Heart left ventricle (tissue), 16 donors: ENCODE data around the gene MICAL3. TPM values are rescaled to one million over a fixed set of nuclear protein-coding genes. Genes with fewer than 3 reads are reported as not detected.
A peak's percentile ranks its signal among the peaks of the same experiment; 100 is the strongest.

ENCODE experiments used
- ATAC-seq, 4 donors: fragments of 200-7000 bp; cut with Tn5 transposase; one replicate each; pipeline ENCODE4 v1.9.1; 2020 to 2022; ENCODE audit warnings: moderate library complexity in 4 of 4, mild to moderate bottlenecking in 3 of 4, moderate number of reproducible peaks in 1 of 4
- DNase-seq, 5 donors: peaks; one replicate each; pipeline ENCODE4 v3.0.0-alpha.2; 2020
- H3K27ac ChIP-seq, 12 donors: fragments of 200-600 bp; sonication (generic) in 4 of 12; one replicate each; pipeline versions ENCODE4 v1.5.0 to v1.8.0; 2016 to 2022; ENCODE audit warnings: mild to moderate bottlenecking in 2 of 12
- H3K27me3 ChIP-seq, 9 donors: fragments of 200-600 bp; sonication (generic) in 2 of 9; one replicate each; pipeline versions ENCODE4 v1.5.1 to v1.8.0; 2016 to 2022; ENCODE audit warnings: mild to moderate bottlenecking in 3 of 9
- H3K36me3 ChIP-seq, 9 donors: fragments of 200-600 bp; sonication (generic) in 2 of 9; one replicate each; pipeline versions ENCODE4 v1.5.0 to v1.8.0; 2018 to 2022; ENCODE audit warnings: mild to moderate bottlenecking in 2 of 9
- H3K4me1 ChIP-seq, 12 donors: fragments of 200-600 bp; sonication (generic) in 4 of 12; one replicate each; pipeline versions ENCODE4 v1.5.0 to v1.8.0; 2016 to 2022; ENCODE audit warnings: mild to moderate bottlenecking in 3 of 12
- H3K4me3 ChIP-seq, 12 donors: fragments of 200-600 bp; sonication (generic) in 4 of 12; one replicate each; pipeline versions ENCODE4 v1.5.0 to v1.8.0; 2017 to 2022; ENCODE audit warnings: mild to moderate bottlenecking in 9 of 12, moderate library complexity in 4 of 12
- H3K9me3 ChIP-seq, 12 donors: fragments of 200-600 bp; sonication (generic) in 4 of 12; one replicate each; pipeline versions ENCODE4 v1.5.0 to v1.8.0; 2016 to 2022; ENCODE audit warnings: mild to moderate bottlenecking in 1 of 12
- CTCF ChIP-seq, 12 donors: fragments of 200-600 bp; sonication (generic) in 4 of 12; IDR thresholded peaks; one replicate each; pipeline versions ENCODE4 v1.5.0 to v1.8.0; 2018 to 2022; ENCODE audit warnings: antibody characterized with exemption in 12 of 12, mild to moderate bottlenecking in 5 of 12
- POLR2A ChIP-seq, 2 donors: fragments of 450-650 bp; IDR thresholded peaks; one replicate each; pipeline ENCODE4 v1.6.1; 2017; ENCODE audit warnings: antibody characterized with exemption in 2 of 2, mild to moderate bottlenecking in 2 of 2, moderate library complexity in 2 of 2
- WGBS, 4 donors: extraction: QIAGEN DNeasy Blood & Tissue Kit in 2 of 4; methylation state at CpG; one replicate each; pipeline versions ENCODE4 v1.1.5 to v1.1.7; 2013 to 2018; 5-methylcytosine and 5-hydroxymethylcytosine counted together
- intact Hi-C, 10 donors: fragments of 100-400 bp; cut with DNase I; formaldehyde crosslinking; loops; one replicate each; pipeline versions ENCODE4 v1.11.1 to v1.14.2; 2022
- polyA plus RNA-seq, 2 donors: library from polyadenylated mRNA; stranded (reverse); fragments of 200-250 nt; gene quantifications; one replicate each; pipeline ENCODE4 v1.2.3, GENCODE V29; 2013
- total RNA-seq, 9 donors: library from RNA; depleted of rRNA in 2 of 9; stranded (reverse); fragments of >200 nt in 2 of 9; fragmentation: NEBNext Ultra II Directional in 3 of 9; extraction: Animal tissue kit (Norgen Biotek cat#: 25700) in 3 of 9; gene quantifications; one replicate each; pipeline versions ENCODE4 v1.1.0 to v1.2.4, GENCODE V29; 2016 to 2023
- donor health status: ischemic (EF 13 %, LVEDD 7.1; RV severe dilation, severe dysfunction).
- donor health status: healthy with polysubstance abuse.
- donor health status: DM: no; HTN: yes; CAD: no.
- donor health status: DM: no; HTN: no; CAD: no.
- donor health status: ischemic (EF 25% LVEDD 6.9; RV normal size, moderate dysfunction).
- donor health status: ischemic (EF 25% LVEDD 5.7; RV mildly dilated, moderate dysfunction).
- donor health status: healthy.
- donor health status: DM: yes; HTN: yes; CAD: no.
- donor health status: ischemic (EF 35%, LVEDD 5.7; RV mildly dilated, moderate dysfunction).
- donor health status: nonischemic (EF 11% LVEDD 7.7; RV severe dilation, severe dysfunction).
- donor health status: DM: yes; HTN: yes; CAD: no.
- donor health status: PGD.
- donor health status: ischemic (EF 29% LVEDD 5.4; RV normal size, mild dysfunction).
- donor health status: nonischemic (EF 23%, LVEDD 6.1; RV moderate dilation, normal function).

MICAL3 gene
- total and polyA plus RNA-seq, 11 donors = 41.3 to 125 (median 83.3) TPM

- 74 to 78% (median 77%) methylated on average over 7 of the region's 7 CpGs for WGBS, 4 donors
- peaks cover 0 to 84% (median 73%) of the 10 kb centered on the region in 9 donors for H3K36me3 ChIP-seq
- no peaks in the 10 kb centered on the region for H3K9me3 ChIP-seq
- no peak for ATAC-seq
- H3K27ac ChIP-seq = peak overlapping the region in 8 of 12 donors; percentile 11 to 74 (median 54)
- intact Hi-C loops = no loop called here
- no peak for DNase-seq
- TF ChIP-seq POLR2A (IDR thresholded peaks at IDR 0.05) (no peak), CTCF (IDR thresholded peaks at IDR 0.05) (no peak)
- H3K27me3 ChIP-seq = no peaks in the 10 kb centered on the region
- no peak overlapping the region for H3K4me3 ChIP-seq
- H3K4me1 ChIP-seq = peaks cover 0 to 42% (median 11%) of the 10 kb centered on the region in 12 donors
Measured at GRCh38 chr22:17866621-17867020, 157.7 kb downstream of the MICAL3 start.

- Histone ChIP-seq H3K9me3 (no peaks in the 10 kb centered on the region), H3K36me3 (peaks cover 0 to 83% (median 68%) of the 10 kb centered on the region in 9 donors), H3K27me3 (no peaks in the 10 kb centered on the region), H3K4me1 (peaks cover 0 to 37% (median 11%) of the 10 kb centered on the region in 12 donors), H3K27ac (peak overlapping the region in 3 of 12 donors; percentile 25 to 71 (median 55)), H3K4me3 (no peak overlapping the region)
- DNase-seq (no peak), ATAC-seq (peak in 1 of 4 donors; percentile 21)
- WGBS, 4 donors = 59 to 81% (median 69%) methylated on average over 5 of the region's 5 CpGs
- no peak for TF ChIP-seq CTCF (IDR thresholded peaks at IDR 0.05)
- TF ChIP-seq POLR2A (IDR thresholded peaks at IDR 0.05) = no peak
- intact Hi-C loops = no loop called here
Measured at GRCh38 chr22:17866127-17866526, 158.2 kb downstream of the MICAL3 start.

GRCh38 chr22:17865183-17866055, 158.9 kb downstream of the MICAL3 start:
- Histone ChIP-seq H3K27ac (peak overlapping the region in 3 of 12 donors; percentile 25 to 71 (median 55)), H3K4me1 (peaks cover 0 to 33% (median 12%) of the 10 kb centered on the region in 12 donors), H3K36me3 (peaks cover 0 to 81% (median 61%) of the 10 kb centered on the region in 9 donors), H3K9me3 (no peaks in the 10 kb centered on the region), H3K27me3 (no peaks in the 10 kb centered on the region), H3K4me3 (no peak overlapping the region)
- no peak for DNase-seq
- TF ChIP-seq CTCF (IDR thresholded peaks at IDR 0.05) (no peak), POLR2A (IDR thresholded peaks at IDR 0.05) (no peak)
- 93 to 97% (median 94%) methylated on average over 23 of the region's 23 CpGs for WGBS, 4 donors
- intact Hi-C loops = no loop called here
- ATAC-seq = no peak

GRCh38 chr22:17864398-17865182, 159.8 kb downstream of the MICAL3 start:
- DNase-seq (no peak), ATAC-seq (no peak)
- H3K4me1 ChIP-seq = peaks cover 0 to 42% (median 17%) of the 10 kb centered on the region in 12 donors
- H3K9me3 ChIP-seq = no peaks in the 10 kb centered on the region
- H3K36me3 ChIP-seq = peaks cover 0 to 78% (median 54%) of the 10 kb centered on the region in 9 donors
- H3K27me3 ChIP-seq = no peaks in the 10 kb centered on the region
- TF ChIP-seq POLR2A (IDR thresholded peaks at IDR 0.05) = no peak
- no peak for TF ChIP-seq CTCF (IDR thresholded peaks at IDR 0.05)
- intact Hi-C loops = no loop called here
- peak overlapping the region in 1 of 12 donors; percentile 55 for H3K27ac ChIP-seq
- H3K4me3 ChIP-seq = no peak overlapping the region
- WGBS, 4 donors = 88 to 95% (median 95%) methylated on average over 22 to 27 of the region's 27 CpGs
